Muscle layer of colon (tissue), 2 donors: Measurements from ENCODE around the gene SPEG.

Experiments used
- H3K27ac ChIP-seq: one replicate; pipeline ENCODE4 v1.7.0; 2013; ENCODE audit warnings: low read depth, mild to moderate bottlenecking, low read length, moderate library complexity
- H3K27me3 ChIP-seq, 2 donors: one replicate each; pipeline ENCODE4 v1.7.0; 2013; ENCODE audit warnings: low read length in 2 of 2, mild to moderate bottlenecking in 2 of 2; ENCODE audit not compliant: insufficient read depth in 2 of 2, control insufficient read depth in 1 of 2
- H3K36me3 ChIP-seq: one replicate; pipeline ENCODE4 v1.7.0; 2013; ENCODE audit warnings: mild to moderate bottlenecking, low read length; ENCODE audit not compliant: insufficient read depth
- H3K4me1 ChIP-seq: one replicate; pipeline ENCODE4 v1.7.0; 2013; ENCODE audit warnings: mild to moderate bottlenecking, low read length; ENCODE audit not compliant: insufficient read depth
- H3K4me3 ChIP-seq, 2 donors: one replicate each; pipeline ENCODE4 v1.7.0; 2013; ENCODE audit warnings: low read length in 2 of 2, low read depth in 1 of 2, mild to moderate bottlenecking in 1 of 2, moderate library complexity in 1 of 2
- H3K9ac ChIP-seq: one replicate; pipeline ENCODE4 v1.7.0; 2013; ENCODE audit warnings: low read length
- H3K9me3 ChIP-seq: one replicate; pipeline ENCODE4 v1.7.0; 2013; ENCODE audit warnings: mild to moderate bottlenecking, low read length
- donor health status: abdominal sarcoma.
- donor health status: Adenocarcinoma of cecum.

SPEG gene

DNA sequence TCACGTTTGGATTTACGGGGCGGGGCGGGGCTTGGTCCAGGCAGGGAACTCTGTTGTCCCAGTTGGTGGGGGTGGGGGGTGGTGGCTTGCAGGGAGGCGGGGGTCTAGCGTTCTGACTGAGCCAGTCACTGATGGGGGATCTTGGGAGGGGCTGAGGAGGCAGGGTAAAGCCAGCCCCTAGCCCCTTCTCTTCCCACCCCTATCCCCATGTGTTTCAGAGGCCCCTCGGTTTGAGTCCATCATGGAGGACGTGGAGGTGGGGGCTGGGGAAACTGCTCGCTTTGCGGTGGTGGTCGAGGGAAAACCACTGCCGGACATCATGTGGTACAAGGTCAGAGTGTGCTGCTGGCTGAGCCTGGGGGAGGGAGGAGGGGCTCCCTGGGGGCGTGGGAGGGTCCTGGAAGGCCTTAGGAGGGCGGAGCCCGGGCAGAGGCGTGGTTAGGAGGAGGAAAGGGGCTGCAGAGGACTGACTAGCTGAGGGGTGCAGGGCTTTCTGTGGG, 42.1 kb downstream of the SPEG start:
- H3K4me3 ChIP-seq: no peak overlapping the region
- H3K4me1 ChIP-seq: peaks cover 10% of the 10 kb centered on the region
- no peak overlapping the region for H3K9ac ChIP-seq
- peaks cover 58% of the 10 kb centered on the region for H3K36me3 ChIP-seq
- no peaks in the 10 kb centered on the region for H3K27me3 ChIP-seq
- H3K9me3 ChIP-seq: no peaks in the 10 kb centered on the region
- peak overlapping the region; percentile 45 for H3K27ac ChIP-seq

DNA sequence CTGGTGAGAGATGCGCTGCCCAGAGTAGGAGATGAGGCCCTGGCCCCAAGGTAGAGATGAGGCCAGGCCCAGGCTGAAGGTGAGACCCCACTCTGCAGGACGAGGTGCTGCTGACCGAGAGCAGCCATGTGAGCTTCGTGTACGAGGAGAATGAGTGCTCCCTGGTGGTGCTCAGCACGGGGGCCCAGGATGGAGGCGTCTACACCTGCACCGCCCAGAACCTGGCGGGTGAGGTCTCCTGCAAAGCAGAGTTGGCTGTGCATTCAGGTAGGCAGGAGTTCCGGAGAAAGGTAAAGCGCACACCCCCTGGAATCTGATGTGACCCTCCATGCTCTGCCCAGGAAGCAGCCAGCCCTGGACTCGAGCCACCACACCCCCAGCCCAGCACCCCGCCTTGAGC, 42.5 kb downstream of the SPEG start:
- Histone ChIP-seq H3K4me1 (peaks cover 10% of the 10 kb centered on the region), H3K27me3 (no peaks in the 10 kb centered on the region), H3K36me3 (peaks cover 58% of the 10 kb centered on the region), H3K4me3 (no peak overlapping the region), H3K27ac (peak overlapping the region; percentile 45), H3K9me3 (no peaks in the 10 kb centered on the region), H3K9ac (no peak overlapping the region)

DNA sequence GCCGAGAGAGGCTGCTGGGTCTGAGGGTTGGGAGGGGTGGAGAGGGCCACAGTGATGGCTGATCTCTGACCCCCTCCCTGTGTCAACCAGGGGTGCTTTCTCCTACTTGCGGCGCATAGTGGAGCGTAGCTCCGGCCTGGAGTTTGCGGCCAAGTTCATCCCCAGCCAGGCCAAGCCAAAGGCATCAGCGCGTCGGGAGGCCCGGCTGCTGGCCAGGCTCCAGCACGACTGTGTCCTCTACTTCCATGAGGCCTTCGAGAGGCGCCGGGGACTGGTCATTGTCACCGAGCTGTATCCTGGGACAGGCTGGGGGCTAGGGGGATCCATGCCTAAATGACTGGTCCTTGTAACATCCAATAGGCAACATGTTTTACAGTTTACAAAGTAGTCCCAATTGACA, 43.2 kb downstream of the SPEG start:
- Histone ChIP-seq H3K4me3 (no peak overlapping the region), H3K36me3 (peaks cover 58% of the 10 kb centered on the region), H3K27me3 (peaks cover 0 to 1% of the 10 kb centered on the region in 2 donors), H3K4me1 (peaks cover 14% of the 10 kb centered on the region), H3K9me3 (no peaks in the 10 kb centered on the region), H3K27ac (peak overlapping the region; percentile 45), H3K9ac (no peak overlapping the region)

DNA sequence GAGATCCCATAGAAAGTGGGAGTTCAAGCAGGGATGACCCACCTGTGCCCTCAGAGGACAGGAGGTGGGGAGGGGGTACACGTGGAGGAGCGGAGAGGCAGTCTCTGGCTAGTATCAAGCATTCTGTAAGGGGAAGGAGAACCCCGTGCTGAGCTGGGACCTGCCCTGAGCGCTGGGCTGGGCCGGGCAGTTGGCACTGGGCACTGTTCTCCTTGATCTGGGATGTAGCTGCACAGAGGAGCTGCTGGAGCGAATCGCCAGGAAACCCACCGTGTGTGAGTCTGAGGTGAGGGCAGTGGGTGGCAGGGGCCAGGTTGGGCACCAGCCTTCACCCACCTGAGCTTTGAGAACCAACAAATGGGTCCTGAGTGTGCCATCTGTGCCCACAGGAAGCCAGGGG, 44.3 kb downstream of the SPEG start:
- H3K36me3 ChIP-seq: peaks cover 51% of the 10 kb centered on the region
- peaks cover 0 to 12% of the 10 kb centered on the region in 2 donors for H3K27me3 ChIP-seq
- H3K4me1 ChIP-seq: peaks cover 20% of the 10 kb centered on the region
- no peak overlapping the region for H3K9ac ChIP-seq
- no peak overlapping the region for H3K4me3 ChIP-seq
- H3K9me3 ChIP-seq: no peaks in the 10 kb centered on the region
- no peak overlapping the region for H3K27ac ChIP-seq

DNA sequence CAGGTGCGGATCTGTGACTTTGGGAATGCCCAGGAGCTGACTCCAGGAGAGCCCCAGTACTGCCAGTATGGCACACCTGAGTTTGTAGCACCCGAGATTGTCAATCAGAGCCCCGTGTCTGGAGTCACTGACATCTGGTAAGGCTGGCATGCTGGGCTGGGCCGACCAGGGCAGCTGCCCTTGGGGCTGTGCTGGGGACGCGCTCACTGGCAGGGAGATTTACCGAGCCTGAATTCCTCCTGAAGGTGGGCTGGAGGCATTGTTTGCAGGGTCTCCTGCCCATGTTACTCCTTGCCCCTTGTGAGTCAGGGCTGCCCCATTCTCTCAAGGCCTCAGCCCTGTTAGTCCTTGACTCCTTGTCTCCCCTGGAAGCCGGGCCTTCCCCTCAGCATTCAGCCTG, 45.4 kb downstream of the SPEG start:
- Histone ChIP-seq H3K9ac (no peak overlapping the region), H3K27ac (no peak overlapping the region), H3K4me1 (peaks cover 22% of the 10 kb centered on the region), H3K36me3 (peaks cover 52% of the 10 kb centered on the region), H3K9me3 (no peaks in the 10 kb centered on the region), H3K4me3 (no peak overlapping the region), H3K27me3 (peaks cover 0 to 23% of the 10 kb centered on the region in 2 donors)

DNA sequence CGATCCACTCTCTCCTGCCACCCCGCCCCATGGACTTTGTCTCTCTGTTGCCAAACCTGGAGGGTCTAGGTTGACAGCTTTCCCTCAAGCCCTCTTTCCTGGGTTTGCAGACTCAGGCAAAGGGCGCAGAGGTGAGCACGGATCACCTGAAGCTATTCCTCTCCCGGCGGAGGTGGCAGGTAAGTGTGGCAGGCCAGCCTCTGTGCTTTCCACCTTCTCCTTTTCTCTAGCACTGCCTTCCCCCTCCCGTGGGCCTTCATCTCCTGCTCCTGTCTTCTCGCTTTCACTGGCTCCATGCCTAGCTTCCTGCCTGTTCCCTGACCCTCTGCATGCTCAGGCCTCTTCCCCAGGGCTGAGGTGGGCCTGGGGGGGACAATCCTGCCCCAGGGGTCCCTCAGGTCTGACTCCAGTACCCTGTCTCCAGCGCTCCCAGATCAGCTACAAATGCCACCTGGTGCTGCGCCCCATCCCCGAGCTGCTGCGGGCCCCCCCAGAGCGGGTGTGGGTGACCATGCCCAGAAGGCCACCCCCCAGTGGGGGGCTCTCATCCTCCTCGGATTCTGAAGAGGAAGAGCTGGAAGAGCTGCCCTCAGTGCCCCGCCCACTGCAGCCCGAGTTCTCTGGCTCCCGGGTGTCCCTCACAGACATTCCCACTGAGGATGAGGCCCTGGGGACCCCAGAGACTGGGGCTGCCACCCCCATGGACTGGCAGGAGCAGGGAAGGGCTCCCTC, 48.2 kb downstream of the SPEG start:
- H3K4me1 ChIP-seq: peaks cover 13% of the 10 kb centered on the region
- peaks cover 72% of the 10 kb centered on the region for H3K36me3 ChIP-seq
- peaks cover 0 to 31% of the 10 kb centered on the region in 2 donors for H3K27me3 ChIP-seq
- no peaks in the 10 kb centered on the region for H3K9me3 ChIP-seq
- peak overlapping the region; percentile 88 for H3K27ac ChIP-seq
- H3K9ac ChIP-seq: no peak overlapping the region
- H3K4me3 ChIP-seq: no peak overlapping the region

DNA sequence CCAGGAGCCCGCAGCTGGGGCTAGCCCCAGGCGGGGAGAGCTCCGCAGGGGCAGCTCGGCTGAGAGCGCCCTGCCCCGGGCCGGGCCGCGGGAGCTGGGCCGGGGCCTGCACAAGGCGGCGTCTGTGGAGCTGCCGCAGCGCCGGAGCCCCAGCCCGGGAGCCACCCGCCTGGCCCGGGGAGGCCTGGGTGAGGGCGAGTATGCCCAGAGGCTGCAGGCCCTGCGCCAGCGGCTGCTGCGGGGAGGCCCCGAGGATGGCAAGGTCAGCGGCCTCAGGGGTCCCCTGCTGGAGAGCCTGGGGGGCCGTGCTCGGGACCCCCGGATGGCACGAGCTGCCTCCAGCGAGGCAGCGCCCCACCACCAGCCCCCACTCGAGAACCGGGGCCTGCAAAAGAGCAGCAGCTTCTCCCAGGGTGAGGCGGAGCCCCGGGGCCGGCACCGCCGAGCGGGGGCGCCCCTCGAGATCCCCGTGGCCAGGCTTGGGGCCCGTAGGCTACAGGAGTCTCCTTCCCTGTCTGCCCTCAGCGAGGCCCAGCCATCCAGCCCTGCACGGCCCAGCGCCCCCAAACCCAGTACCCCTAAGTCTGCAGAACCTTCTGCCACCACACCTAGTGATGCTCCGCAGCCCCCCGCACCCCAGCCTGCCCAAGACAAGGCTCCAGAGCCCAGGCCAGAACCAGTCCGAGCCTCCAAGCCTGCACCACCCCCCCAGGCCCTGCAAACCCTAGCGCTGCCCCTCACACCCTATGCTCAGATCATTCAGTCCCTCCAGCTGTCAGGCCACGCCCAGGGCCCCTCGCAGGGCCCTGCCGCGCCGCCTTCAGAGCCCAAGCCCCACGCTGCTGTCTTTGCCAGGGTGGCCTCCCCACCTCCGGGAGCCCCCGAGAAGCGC, 49.1 kb downstream of the SPEG start:
- H3K36me3 ChIP-seq: peaks cover 72% of the 10 kb centered on the region
- no peak overlapping the region for H3K9ac ChIP-seq
- peak overlapping the region; percentile 88 for H3K27ac ChIP-seq
- peaks cover 13% of the 10 kb centered on the region for H3K4me1 ChIP-seq
- H3K4me3 ChIP-seq: no peak overlapping the region
- H3K9me3 ChIP-seq: no peaks in the 10 kb centered on the region
- peaks cover 0 to 31% of the 10 kb centered on the region in 2 donors for H3K27me3 ChIP-seq

DNA sequence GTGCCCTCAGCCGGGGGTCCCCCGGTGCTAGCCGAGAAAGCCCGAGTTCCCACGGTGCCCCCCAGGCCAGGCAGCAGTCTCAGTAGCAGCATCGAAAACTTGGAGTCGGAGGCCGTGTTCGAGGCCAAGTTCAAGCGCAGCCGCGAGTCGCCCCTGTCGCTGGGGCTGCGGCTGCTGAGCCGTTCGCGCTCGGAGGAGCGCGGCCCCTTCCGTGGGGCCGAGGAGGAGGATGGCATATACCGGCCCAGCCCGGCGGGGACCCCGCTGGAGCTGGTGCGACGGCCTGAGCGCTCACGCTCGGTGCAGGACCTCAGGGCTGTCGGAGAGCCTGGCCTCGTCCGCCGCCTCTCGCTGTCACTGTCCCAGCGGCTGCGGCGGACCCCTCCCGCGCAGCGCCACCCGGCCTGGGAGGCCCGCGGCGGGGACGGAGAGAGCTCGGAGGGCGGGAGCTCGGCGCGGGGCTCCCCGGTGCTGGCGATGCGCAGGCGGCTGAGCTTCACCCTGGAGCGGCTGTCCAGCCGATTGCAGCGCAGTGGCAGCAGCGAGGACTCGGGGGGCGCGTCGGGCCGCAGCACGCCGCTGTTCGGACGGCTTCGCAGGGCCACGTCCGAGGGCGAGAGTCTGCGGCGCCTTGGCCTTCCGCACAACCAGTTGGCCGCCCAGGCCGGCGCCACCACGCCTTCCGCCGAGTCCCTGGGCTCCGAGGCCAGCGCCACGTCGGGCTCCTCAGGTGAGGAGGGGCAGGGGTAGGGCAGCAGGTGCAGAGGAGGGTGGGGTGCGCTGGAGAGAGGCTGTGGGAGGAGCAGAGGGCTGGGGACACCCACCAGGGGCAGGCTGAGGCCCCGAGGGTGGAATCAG, 49.9 kb downstream of the SPEG start:
- Histone ChIP-seq H3K27ac (peak overlapping the region; percentile 88), H3K36me3 (peaks cover 70% of the 10 kb centered on the region), H3K4me3 (no peak overlapping the region), H3K9me3 (no peaks in the 10 kb centered on the region), H3K27me3 (peaks cover 0 to 31% of the 10 kb centered on the region in 2 donors), H3K9ac (no peak overlapping the region), H3K4me1 (peaks cover 13% of the 10 kb centered on the region)

DNA sequence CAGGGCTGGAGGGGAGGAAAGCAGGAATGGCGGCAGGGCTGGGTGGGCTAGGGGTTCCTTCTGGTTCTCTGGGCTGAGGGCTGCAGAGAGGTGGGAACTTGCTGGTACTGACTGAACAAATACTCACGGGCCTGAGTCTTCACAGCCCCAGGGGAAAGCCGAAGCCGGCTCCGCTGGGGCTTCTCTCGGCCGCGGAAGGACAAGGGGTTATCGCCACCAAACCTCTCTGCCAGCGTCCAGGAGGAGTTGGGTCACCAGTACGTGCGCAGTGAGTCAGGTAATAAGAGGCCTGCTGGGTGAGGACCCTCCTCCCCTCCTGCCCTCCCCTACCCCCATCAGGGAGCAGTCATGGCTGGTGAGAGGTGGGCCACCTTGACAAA, 50.5 kb downstream of the SPEG start:
- no peak overlapping the region for H3K9ac ChIP-seq
- H3K27ac ChIP-seq: peak overlapping the region; percentile 1
- peaks cover 0 to 31% of the 10 kb centered on the region in 2 donors for H3K27me3 ChIP-seq
- no peaks in the 10 kb centered on the region for H3K9me3 ChIP-seq
- H3K4me3 ChIP-seq: no peak overlapping the region
- H3K36me3 ChIP-seq: peaks cover 70% of the 10 kb centered on the region
- H3K4me1 ChIP-seq: peaks cover 13% of the 10 kb centered on the region

DNA sequence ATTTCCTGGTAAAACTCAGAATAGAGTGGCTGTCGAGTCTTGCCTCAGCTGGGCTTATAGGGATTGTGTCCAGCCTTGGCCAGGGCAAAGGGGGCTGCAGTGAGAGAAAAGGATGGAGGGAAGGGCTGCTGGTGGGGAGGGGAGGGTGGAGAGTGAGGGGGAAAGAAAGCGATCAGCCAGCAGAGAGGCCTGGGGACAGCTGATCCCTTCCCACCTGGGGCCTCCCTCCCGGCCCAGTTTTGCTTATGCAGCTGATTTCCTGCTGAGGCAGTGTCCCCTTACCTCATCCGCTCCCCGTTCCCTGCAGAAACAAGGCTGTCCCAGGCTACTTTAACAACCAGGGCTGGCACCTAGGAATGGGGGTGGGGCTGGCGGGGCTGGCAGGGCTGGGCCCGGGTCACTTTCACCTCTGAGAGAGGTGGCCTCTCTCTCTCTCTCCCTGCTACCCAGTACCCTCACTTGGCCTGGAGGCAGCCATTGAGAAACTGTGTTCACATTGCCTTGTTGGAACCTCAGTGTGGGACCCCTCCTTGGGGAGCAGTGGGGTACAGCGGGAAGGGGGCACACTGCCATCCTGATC, 51.8 kb downstream of the SPEG start:
- Histone ChIP-seq H3K27me3 (peaks cover 0 to 31% of the 10 kb centered on the region in 2 donors), H3K9ac (no peak overlapping the region), H3K9me3 (no peaks in the 10 kb centered on the region), H3K4me1 (peaks cover 13% of the 10 kb centered on the region), H3K36me3 (peaks cover 70% of the 10 kb centered on the region), H3K4me3 (no peak overlapping the region), H3K27ac (no peak overlapping the region)
